Left ventricle myocardium superior (tissue), 1 donor: ENCODE data around the gene NUTM2F. TPM values are rescaled to one million over a fixed set of nuclear protein-coding genes. Genes with fewer than 3 reads are reported as not detected.

ENCODE experiments used
- total RNA-seq: library from RNA; stranded (reverse); fragmentation: NEBNext Ultra II Directional; extraction: Animal tissue kit (Norgen Biotek cat#: 25700); gene quantifications from one replicate; pipeline ENCODE4 v1.2.1, GENCODE V29; 2021
- donor health status: DM: no; HTN: yes; CAD: no; lungs with severe emphysema.

NUTM2F gene
- total RNA-seq, 1 donor from 2014 or later = not detected

Other genes with a start within 250 kb of the NUTM2F start
- 8.3 TPM for gene PTPDC1, start 244.2 kb downstream of the NUTM2F start, total RNA-seq
- 1.3 TPM for gene ZNF169, start 69.3 kb downstream of the NUTM2F start, total RNA-seq
- gene PCAT7, start 226.4 kb upstream of the NUTM2F start, total RNA-seq = not detected